GM12878 (cell line): Measurements from ENCODE around the gene RFXANK. TPM values are rescaled to one million over a fixed set of nuclear protein-coding genes. Genes with fewer than 3 reads are reported as not detected.

Experiments used
- BACH1 ChIP-seq: fragments of 450-650 bp; IDR thresholded peaks from 2 replicates; pipeline ENCODE4 v1.6.1; 2017; ENCODE audit warnings: mild to moderate bottlenecking, borderline replicate concordance
- CBX5 ChIP-seq: sonication (generic); IDR thresholded peaks from 2 replicates; pipeline ENCODE4 v1.6.1; 2016; ENCODE audit warnings: low read depth, moderate library complexity, mild to moderate bottlenecking, inconsistent platforms
- EED ChIP-seq: sonication (generic); IDR thresholded peaks from 2 replicates; pipeline ENCODE4 v1.6.1; 2016; ENCODE audit warnings: antibody characterized with exemption, low read depth
- EZH2 ChIP-seq: IDR thresholded peaks from 2 replicates; pipeline ENCODE4 v1.6.1; 2012; ENCODE audit warnings: low read depth, mild to moderate bottlenecking, control low read depth, inconsistent platforms, low read length, borderline replicate concordance; ENCODE audit not compliant: control insufficient read depth
- MAX ChIP-seq: IDR thresholded peaks from 2 replicates; pipeline ENCODE4 v1.6.1; 2012; ENCODE audit warnings: low read depth, low read length, improper control_type of control experiment
- MEF2B ChIP-seq: fragments of 450-650 bp; IDR thresholded peaks from 2 replicates; pipeline ENCODE4 v1.6.1; 2018; ENCODE audit warnings: mild to moderate bottlenecking, moderate library complexity; ENCODE audit not compliant: partially characterized antibody, poor library complexity, severe bottlenecking
- NR2F1 ChIP-seq: fragments of 450-650 bp; conservative IDR thresholded peaks from 2 replicates; pipeline ENCODE4 v1.6.1; 2017; ENCODE audit warnings: mild to moderate bottlenecking
- RELB ChIP-seq: fragments of 450-650 bp; IDR thresholded peaks from 2 replicates; pipeline ENCODE4 v1.6.1; 2017; ENCODE audit warnings: low read depth, mild to moderate bottlenecking, moderate library complexity
- REST ChIP-seq: IDR thresholded peaks from 2 replicates; pipeline ENCODE4 v1.6.1; 2012; ENCODE audit warnings: mild to moderate bottlenecking, low read depth, low read length
- SMAD5 ChIP-seq: IDR thresholded peaks from 2 replicates; pipeline ENCODE4 v1.6.1; 2016; ENCODE audit warnings: antibody characterized with exemption, low read depth
- SMC3 ChIP-seq: IDR thresholded peaks from 2 replicates; pipeline ENCODE4 v1.6.1; 2011; ENCODE audit warnings: low read length, improper control_type of control experiment, borderline replicate concordance
- TAF1 ChIP-seq: IDR thresholded peaks from 2 replicates; pipeline ENCODE4 v1.6.1; 2011; ENCODE audit warnings: mild to moderate bottlenecking, low read depth, low read length, borderline replicate concordance
- TARDBP ChIP-seq: IDR thresholded peaks from 2 replicates; pipeline ENCODE4 v1.6.1; 2016; ENCODE audit warnings: borderline replicate concordance
- YBX1 ChIP-seq: fragments of 450-650 bp; IDR thresholded peaks from 2 replicates; pipeline ENCODE4 v1.6.1; 2016; ENCODE audit warnings: antibody characterized with exemption
- ZBTB40 ChIP-seq: fragments of 450-650 bp; IDR thresholded peaks from 2 replicates; pipeline ENCODE4 v1.6.1; 2016; ENCODE audit warnings: mild to moderate bottlenecking, moderate library complexity, borderline replicate concordance
- ZNF274 ChIP-seq: IDR thresholded peaks from one replicate; pipeline ENCODE4 v1.8.0; 2011; ENCODE audit not compliant: insufficient read length, insufficient read depth
- polyA plus RNA-seq, 11 experiments: library from polyadenylated mRNA; depleted of rRNA in 4 of 11; unstranded in 6 of 11; stranded (reverse) in 5 of 11; fragments of >200 nt; fragmentation: Nextera tagmentation in 4 of 11; fragmentation: Illumina TruSeq in 1 of 11; extraction: Ambion mirVana in 4 of 11; extraction: Trizol in 1 of 11; gene quantifications; 1 replicate in 1 of 11; 2 replicates in 10 of 11; pipeline versions ENCODE4 v1.2.1 to v1.2.3, GENCODE V29; 2011 to 2016; ENCODE audit warnings: inconsistent platforms in 2 of 11, missing spikeins in 2 of 11, low read depth in 1 of 11
- total RNA-seq, 4 experiments: library from RNA; depleted of rRNA in 3 of 4; stranded (reverse); fragments of >200 nt in 3 of 4; fragmentation: Illumina TruSeq in 1 of 4; extraction: Trizol in 1 of 4; gene quantifications; 2 replicates each; pipeline versions ENCODE4 v1.2.1 to v1.2.3, GENCODE V29; 2013 to 2021

RFXANK gene
- total and polyA plus RNA-seq, 10 of the 15 experiments (the other 5 are each of a cell fraction or from before 2014, with no cell fraction given): 70.8 to 125 (median 95.7) TPM

- TF ChIP-seq RELB (peak; percentile 80; the same call in 1 of the 2 replicates), BACH1 (no peak), ZNF274 (no peak), YBX1 (no peak), REST (no peak), MAX (no peak), CBX5 (0 out of 2 replicates have a peak, but pooled peaks have one; percentile 36), EZH2 (no peak), NR2F1 (no peak), SMC3 (no peak), MEF2B (no peak), ZBTB40 (peak; percentile 18; the same call in 1 of the 2 replicates), TARDBP (no peak), SMAD5 (peak; percentile 9; the same call in 1 of the 2 replicates), EED (peak; percentile 57), TAF1 (no peak)
These were observed 11.2 kb downstream of the RFXANK start, which contains the start of gene NR2C2AP (continued) for GRCh38 chr19:19203012-19203856.
